Mucosa of descending colon (tissue), 3 donors: ENCODE results near the gene ENDOU. TPM values are rescaled to one million over a fixed set of nuclear protein-coding genes. Genes with fewer than 3 reads are reported as not detected.

Source experiments
- ATAC-seq: fragments of 200-7000 bp; cut with Tn5 transposase; one replicate; pipeline ENCODE4 v1.9.1; 2020; ENCODE audit warnings: mild to moderate bottlenecking, moderate library complexity
- DNase-seq, 3 donors: peaks; one replicate each; pipeline ENCODE4 v3.0.0-alpha.2; 2020
- H3K36me3 ChIP-seq: fragments of 200-600 bp; one replicate; pipeline ENCODE4 v1.8.0; 2021; ENCODE audit warnings: low read depth, mild to moderate bottlenecking
- H3K4me1 ChIP-seq: fragments of 200-600 bp; one replicate; pipeline ENCODE4 v1.8.0; 2021; ENCODE audit warnings: low read depth, mild to moderate bottlenecking
- H3K4me3 ChIP-seq: fragments of 200-600 bp; one replicate; pipeline ENCODE4 v1.8.0; 2021; ENCODE audit warnings: mild to moderate bottlenecking
- H3K9me3 ChIP-seq: fragments of 200-600 bp; one replicate; pipeline ENCODE4 v1.8.0; 2021; ENCODE audit warnings: mild to moderate bottlenecking
- intact Hi-C, 2 donors: fragments of 100-400 bp; cut with DNase I in 1 of 2; cut with micrococcal nuclease in 1 of 2; formaldehyde crosslinking; loops; one replicate each; pipeline versions ENCODE4 v1.11.0 to v1.11.1; 2022; cut with DNase I, micrococcal nuclease
- total RNA-seq, 3 donors: library from RNA; stranded (reverse); fragmentation: NEBNext Ultra II Directional in 2 of 3; extraction: Animal tissue kit (Norgen Biotek cat#: 25700) in 2 of 3; gene quantifications; one replicate each; pipeline versions ENCODE4 v1.2.1 to v1.2.4, GENCODE V29; 2021 to 2023
- TF ChIP-seq, protein P1 (sequence below): fragments of 200-600 bp; IDR thresholded peaks from one replicate; pipeline ENCODE4 v1.8.0; 2022; ENCODE audit warnings: antibody characterized with exemption, mild to moderate bottlenecking
- donor health status: DM: no; HTN: no; CAD: no; lungs with moderate emphysema.
- donor health status: DM: no; HTN: no; CAD: no.
- donor health status: DM: no; HTN: yes; CAD: no.

Gene ENDOU
- total RNA-seq, 3 donors from 2014 or later: 0.19 to 0.31 TPM; not detected in 1

DNA sequence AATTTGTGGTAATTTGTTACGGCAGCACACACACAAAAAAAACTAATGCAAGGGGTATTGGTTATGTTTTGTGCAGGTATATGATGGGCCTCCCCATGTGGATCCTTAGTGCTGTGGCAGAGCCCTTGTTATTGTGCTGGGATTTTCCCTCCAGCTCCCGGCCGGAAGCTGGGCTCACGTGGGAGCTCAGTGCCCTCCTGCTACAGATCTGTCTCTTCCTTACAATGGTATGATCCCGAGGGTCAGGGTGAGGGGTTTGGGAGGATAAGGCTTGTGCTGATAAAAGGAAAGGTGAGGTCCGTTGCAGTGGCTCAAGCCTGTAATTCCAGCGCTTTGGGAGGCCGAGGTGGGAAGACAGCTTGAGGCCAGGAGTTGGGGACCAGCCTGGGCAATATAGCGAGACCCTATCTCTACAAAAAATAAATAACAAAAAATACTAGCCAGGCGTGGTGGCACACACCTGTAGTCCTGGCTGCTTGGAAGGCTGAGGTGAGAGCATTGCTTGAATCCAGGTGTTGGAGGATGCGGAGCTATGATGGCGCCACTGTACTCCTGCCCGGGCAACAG, 46.9 kb upstream of the ENDOU start:
- Histone ChIP-seq H3K4me1 (peaks cover 4% of the 10 kb centered on the region), H3K36me3 (no peaks in the 10 kb centered on the region), H3K4me3 (no peak overlapping the region), H3K9me3 (no peaks in the 10 kb centered on the region)
- DNase-seq: peak in 1 of 3 donors; percentile 19
- intact Hi-C loops: loop anchor here (10.0 kb wide), 2 partner anchors 47 to 63 kb away; partner anchors contain the start of gene ENDOU (in 1 of the 2)
- TF ChIP-seq, protein P1, sequence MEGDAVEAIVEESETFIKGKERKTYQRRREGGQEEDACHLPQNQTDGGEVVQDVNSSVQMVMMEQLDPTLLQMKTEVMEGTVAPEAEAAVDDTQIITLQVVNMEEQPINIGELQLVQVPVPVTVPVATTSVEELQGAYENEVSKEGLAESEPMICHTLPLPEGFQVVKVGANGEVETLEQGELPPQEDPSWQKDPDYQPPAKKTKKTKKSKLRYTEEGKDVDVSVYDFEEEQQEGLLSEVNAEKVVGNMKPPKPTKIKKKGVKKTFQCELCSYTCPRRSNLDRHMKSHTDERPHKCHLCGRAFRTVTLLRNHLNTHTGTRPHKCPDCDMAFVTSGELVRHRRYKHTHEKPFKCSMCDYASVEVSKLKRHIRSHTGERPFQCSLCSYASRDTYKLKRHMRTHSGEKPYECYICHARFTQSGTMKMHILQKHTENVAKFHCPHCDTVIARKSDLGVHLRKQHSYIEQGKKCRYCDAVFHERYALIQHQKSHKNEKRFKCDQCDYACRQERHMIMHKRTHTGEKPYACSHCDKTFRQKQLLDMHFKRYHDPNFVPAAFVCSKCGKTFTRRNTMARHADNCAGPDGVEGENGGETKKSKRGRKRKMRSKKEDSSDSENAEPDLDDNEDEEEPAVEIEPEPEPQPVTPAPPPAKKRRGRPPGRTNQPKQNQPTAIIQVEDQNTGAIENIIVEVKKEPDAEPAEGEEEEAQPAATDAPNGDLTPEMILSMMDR: no peak
- ATAC-seq: no peak

DNA sequence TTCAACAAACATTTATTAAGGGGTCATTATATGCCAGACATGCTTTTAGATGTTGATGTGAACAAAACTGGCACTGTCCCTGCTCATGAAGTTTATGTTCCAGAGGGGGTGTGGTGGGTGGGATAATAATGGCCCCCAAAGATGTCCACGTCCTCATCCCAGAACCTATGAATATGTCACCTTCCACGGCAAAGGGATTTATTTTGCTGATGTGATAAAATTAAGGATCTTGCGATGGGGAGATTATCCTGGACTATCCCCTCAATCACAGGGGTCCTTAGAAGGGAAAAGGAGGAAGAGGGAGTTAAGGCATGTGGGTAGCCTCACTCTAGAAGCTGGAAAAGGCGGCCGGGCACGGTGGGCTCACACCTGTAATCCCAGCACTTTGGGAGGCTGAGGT, 46.0 kb upstream of the ENDOU start:
- Histone ChIP-seq H3K36me3 (no peaks in the 10 kb centered on the region), H3K4me3 (no peak overlapping the region), H3K4me1 (peaks cover 4% of the 10 kb centered on the region), H3K9me3 (no peaks in the 10 kb centered on the region)
- TF ChIP-seq, protein P1: no peak
- DNase-seq: peak in 1 of 3 donors; percentile 18
- no peak for ATAC-seq
- intact Hi-C loops: loop anchor here (10.0 kb wide), 2 partner anchors 47 to 63 kb away; partner anchors contain the start of gene ENDOU (in 1 of the 2)

DNA sequence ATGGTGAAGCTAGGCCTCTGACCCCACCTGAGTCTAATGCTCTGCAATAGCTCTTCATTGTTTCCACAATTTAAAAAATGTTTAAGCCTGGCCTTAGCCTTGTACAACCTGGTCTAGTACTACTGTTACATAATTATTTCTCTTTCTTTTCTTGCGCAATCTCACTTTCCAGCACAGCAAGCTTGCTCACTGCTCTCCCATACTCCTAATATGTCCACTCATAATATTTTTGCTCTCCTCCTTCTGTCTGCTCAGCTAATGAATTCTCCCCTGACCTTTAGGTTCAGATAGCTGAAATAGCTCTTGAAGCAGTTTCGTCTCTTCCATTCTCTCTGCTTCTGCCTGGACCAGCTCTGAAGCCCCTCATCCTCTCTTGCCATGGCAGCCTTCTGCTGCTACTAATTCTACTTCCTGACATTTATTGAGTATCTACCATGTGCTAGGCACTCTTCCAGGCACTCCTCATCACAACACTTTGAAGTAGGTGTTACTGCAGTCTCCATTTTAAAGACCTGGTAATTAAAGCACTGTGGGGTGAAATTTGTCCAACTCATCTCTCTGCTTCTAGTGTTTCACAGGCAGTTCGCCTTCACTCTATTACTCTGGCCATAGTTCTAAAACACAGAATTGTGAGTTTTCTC, 44.9 kb upstream of the ENDOU start:
- ATAC-seq (no peak), DNase-seq (no peak)
- TF ChIP-seq, protein P1: no peak
- intact Hi-C loops: loop anchor here (10.0 kb wide), 2 partner anchors 45 to 65 kb away; partner anchors contain the start of gene ENDOU (in 1 of the 2)
- Histone ChIP-seq H3K4me3 (no peak overlapping the region), H3K36me3 (no peaks in the 10 kb centered on the region), H3K9me3 (no peaks in the 10 kb centered on the region), H3K4me1 (peaks cover 4% of the 10 kb centered on the region)

DNA sequence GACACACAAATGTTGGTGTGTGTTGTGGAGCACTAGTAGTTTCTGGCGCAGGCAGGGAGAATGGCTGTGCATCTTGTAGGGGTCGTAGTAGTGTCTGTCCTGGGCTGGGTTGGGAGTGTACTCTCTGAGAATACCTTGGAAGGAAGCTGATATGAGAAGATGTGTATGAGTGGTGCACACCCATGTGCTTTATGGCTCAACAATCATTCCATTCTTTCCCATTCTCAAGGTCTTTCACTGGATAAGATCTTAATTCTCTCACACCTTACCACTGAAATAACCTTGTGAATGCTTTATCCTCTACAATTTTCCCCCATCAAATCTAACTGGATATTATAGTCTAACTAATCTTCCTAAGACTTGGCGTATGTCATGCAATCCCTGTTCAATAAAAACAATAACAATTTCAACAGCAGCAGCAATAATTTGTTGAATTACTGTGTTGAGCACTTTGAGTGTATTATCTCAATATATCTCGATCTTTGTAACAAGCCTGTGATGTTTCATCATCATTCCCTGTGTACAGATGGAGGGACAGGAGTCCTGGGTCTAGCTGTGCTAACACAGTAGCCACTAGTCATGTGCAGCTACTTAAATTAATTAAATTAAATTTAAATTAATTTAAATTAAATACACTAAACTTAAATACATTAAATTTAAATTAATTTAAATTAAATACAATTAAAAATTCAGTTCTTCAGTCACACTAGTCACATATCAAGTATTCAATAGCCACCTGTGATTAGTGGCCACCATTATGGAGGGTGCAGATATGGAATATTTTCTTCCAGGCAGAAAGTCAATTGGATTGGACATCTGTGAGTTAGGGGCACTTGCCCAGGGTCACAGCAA, 44.2 kb upstream of the ENDOU start:
- intact Hi-C loops: loop anchor here (10.0 kb wide), 2 partner anchors 45 to 65 kb away; partner anchors contain the start of gene ENDOU (in 1 of the 2)
- Histone ChIP-seq H3K4me3 (no peak overlapping the region), H3K9me3 (no peaks in the 10 kb centered on the region), H3K36me3 (no peaks in the 10 kb centered on the region), H3K4me1 (peaks cover 4% of the 10 kb centered on the region)
- ATAC-seq: no peak
- TF ChIP-seq, protein P1: no peak
- no peak for DNase-seq

DNA sequence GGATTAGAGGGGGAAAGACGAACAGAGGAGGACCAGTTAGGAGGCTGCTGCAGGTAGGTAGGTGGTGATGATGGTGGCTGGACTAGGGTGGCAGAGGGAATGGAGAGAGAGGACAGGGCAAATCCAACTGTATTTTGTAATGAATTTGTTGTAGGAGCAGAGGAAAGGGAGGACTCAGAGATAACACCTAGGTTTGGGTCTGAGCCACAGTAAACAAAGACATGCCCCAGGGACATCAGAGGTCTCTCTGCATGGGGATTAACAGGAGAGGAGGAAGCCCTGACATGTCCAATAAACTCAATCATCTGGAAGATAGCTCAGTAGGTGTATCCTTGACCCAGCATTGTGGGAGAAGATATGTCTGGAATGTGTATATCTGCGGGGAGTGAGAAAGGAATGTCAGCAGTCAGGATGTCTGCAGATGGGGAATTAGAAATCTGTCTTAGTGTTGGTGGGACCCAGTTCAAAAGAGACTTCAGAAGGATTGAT, 43.1 kb upstream of the ENDOU start:
- TF ChIP-seq, protein P1: no peak
- no peaks in the 10 kb centered on the region for H3K9me3 ChIP-seq
- H3K4me3 ChIP-seq: no peak overlapping the region
- no peaks in the 10 kb centered on the region for H3K36me3 ChIP-seq
- no peaks in the 10 kb centered on the region for H3K4me1 ChIP-seq
- no peak for DNase-seq
- ATAC-seq: no peak
- intact Hi-C loops: no loop called here
